Iris pigment epithelial cell (primary cell): ENCODE measurements around the gene ADCK1.
"Not testable (repeated sequence)": the region's sequence is repeated elsewhere in the genome, so short reads cannot be mapped to it uniquely, and the experiment has no call there.

Experiments used
- DNase-seq: peaks from one replicate; pipeline ENCODE4 v3.0.0-alpha.2; 2011; ENCODE audit warnings: low read depth

ADCK1 gene

DNA sequence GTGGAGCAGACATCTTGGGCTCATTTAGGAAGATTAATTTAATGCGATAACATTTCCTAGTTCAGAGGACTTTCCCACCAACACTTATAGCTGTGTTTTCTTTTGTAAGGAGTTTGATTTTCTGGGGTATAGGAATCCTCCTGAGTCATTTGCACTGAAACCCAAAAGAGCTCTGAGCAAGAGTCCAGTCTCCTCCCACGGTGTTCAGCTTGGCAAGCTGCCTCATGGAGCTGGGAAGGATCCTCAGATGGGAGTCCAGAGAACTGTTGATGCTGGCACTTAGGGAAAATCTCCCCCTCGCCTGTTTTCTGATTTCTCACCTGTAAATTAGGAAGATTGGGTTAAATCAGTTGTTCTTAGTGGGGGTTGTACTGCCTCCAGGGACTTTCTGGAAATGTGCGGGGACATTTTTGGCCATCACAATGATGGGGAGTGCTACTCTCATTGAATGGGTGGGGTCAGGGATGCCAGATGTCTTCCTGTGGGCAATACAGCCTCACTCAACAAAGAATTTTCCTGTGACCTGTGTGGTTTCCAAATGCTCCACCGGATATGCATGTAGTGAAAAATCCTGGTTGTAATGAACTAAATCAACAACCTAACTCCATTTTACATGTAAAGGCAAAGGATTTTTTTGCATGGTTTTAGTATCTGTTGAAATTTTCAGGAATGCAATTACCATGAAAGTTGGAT lies 150.6 kb downstream of the ADCK1 start:
- DNase-seq = no peak

DNA sequence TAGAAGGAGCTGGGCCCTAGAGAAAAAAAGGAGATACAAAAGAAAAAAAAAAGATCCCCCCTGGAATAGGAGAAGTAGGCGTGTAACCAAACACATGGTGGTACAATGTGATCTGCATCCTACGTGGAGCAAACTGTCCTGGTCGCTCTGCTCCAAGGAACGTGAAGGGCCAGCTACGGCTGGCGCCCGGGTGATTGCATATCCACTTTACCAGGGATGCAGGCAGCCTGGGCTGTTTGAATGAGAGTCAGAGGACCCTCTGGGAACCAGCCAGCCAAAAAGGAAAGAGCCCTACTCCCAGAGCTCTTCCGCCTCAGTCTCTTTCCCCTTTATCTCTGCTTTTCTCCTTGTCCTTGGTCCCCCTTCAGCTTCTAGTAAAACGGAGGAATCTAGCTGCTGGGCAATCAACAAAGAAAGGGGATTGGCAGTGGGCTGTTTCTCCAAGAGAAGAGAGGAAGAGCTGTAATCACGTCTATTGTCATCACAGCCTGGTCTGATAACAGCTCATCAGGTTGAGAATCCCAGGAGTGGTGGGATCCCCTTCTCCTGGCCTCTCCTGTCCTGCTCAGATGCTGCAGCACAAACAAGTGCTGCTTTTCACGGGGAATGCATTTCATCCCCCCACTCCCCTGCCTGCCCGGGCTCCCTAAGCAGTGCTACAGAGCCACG lies 156.0 kb downstream of the ADCK1 start:
- no peak for DNase-seq

DNA sequence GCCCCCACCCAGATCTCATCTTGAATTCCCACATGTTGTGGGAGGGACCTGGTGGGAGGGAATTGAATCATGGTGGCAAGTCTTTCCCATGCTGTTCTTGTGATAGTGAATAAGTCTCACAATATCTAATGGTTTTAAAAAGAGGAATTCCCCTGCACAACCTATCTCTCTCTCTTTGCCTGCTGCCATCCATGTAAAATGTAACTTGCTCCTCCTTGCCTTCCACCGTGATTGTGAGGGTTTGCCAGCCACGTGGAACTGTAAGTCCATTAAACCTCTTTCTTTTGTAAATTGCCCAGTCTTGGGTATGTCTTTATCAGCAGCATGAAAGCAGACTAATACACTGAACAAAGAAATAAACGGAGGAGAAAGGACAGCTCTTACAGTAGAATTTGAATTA lies 159.8 kb downstream of the ADCK1 start:
- not testable (repeated sequence) for DNase-seq

DNA sequence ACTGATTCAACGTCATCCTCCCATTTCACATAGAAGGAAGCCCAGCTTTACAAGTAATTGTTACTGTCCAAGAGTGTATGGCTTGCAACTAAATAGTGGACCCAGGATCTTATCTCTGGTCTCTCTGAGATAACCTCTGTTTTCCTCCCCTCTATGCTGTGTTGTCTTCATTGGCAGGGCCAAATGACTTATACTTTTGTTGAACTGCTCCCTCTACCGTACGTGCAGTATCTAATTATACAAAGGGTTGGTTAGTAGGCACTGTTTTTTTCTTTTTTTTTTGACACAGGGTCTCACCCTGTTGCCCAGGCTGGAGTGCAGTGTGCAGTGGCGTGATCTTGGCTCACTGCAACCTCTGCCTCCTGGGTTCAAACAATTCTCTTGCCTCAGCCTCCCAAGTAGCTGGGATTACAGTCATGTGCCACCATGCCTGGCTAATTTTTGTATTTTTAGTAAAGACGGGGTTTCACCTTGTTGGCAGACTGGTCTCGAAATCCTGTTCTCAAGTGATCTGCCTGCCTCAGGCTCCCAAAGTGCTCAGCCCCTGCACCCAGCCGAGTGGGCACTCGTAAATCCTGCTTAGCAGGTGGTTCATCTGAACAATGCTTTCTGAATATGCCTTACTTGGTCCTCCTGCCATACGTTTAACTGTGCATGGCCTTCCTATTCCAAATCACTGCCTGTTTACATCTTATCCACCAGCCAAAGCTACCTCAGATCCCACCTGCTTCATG lies 162.1 kb downstream of the ADCK1 start:
- DNase-seq = no peak

DNA sequence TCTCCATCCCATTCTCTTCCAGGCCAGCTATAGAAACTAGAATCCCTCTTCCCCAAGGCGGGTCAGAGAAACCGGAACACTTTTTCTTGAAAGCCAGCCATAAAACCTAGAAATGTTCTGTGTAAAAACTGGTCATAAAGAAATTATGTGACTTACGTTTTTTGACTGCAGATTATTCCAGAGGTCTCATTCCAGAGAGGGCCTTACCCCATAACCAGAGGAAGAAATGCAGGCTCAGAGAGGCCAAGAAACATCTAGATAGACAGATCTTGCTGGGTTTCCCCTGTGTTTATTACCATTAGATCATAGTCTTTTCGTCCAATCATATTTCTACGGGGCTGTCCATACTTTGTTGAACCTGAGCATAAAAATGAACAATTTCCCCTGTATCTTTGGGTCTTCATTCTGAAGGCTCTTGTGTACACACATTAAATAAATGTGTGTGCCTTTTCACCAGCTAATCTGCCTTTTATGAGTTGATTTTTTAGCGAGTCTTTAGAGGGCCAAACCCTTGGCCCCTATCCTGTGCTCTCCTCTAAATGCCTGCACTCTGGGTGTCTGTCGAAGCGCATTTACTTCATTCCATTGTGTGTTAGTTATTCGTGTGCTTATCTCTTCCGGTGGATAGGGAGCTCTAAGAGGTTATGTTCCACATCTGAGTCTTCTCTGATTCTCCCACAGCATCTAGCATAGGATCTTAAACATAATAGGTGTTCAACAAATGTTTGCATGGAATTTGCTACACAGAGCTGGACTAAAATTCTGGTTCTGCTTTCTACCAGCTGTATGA lies 163.0 kb downstream of the ADCK1 start:
- DNase-seq = no peak

DNA sequence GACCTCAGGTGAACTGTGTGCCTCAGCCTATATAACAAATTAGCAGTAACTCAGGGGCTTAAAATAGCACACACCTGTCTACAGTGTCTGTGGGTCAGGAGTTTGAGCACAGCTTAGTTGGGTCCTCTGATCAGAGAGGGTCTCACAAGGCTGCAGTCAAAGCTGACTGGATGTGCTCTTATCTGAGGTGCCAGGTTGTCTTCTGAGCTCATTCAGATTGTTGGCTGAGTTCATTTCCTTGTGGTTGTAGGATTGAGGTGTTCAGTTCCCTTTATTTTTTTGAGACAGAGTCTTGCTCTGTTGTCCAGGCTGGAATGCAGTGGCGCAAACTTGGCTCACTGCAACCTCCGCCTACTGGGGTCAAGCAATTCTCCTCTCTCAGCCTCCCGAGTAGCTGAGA lies 164.7 kb downstream of the ADCK1 start:
- DNase-seq = no peak

DNA sequence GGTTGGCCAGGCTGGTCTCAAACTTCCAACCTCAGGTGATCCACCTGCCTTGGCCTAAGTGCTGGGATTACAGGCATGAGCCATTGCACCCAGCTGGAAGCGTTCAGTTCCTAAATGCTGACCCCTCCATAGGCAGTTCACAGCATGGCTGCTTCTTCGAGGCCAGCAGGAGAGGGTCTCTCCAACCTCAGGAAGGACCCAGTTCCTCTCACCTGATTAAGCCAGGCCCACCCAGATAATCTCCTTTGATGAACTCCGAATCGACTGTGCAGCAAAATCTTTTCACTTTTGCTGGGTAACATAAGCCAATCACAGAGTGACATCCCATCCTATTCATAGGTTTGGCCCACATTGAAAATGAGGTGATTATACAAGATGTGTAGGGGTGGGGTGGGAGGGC lies 165.1 kb downstream of the ADCK1 start:
- DNase-seq = no peak

DNA sequence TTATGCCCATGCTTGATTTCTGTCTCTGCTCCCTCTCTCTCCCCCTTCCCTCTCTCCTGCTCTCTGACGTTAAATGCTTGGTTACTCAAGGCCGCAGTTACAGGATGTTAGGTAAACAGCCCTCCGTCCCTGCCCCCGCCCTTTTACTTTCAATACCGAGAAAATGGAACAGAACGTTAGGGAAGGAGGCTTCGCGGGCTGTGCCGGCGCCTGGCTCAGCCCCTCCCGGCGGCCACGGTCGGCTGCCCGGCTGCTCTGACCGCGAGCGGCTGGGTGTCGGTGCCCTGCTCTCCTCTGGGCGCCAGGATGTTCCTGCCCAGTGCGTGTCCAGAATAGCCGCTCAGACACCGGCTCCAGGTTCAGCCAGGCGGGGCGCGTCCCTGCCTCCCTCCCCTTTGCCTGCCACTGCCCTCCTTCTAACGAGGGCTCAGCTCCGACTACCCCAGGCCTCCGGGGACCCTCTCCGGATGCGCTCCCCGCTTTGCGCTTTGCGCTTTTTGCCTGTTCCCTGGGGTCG lies 166.1 kb downstream of the ADCK1 start:
- peak; percentile 47 for DNase-seq

DNA sequence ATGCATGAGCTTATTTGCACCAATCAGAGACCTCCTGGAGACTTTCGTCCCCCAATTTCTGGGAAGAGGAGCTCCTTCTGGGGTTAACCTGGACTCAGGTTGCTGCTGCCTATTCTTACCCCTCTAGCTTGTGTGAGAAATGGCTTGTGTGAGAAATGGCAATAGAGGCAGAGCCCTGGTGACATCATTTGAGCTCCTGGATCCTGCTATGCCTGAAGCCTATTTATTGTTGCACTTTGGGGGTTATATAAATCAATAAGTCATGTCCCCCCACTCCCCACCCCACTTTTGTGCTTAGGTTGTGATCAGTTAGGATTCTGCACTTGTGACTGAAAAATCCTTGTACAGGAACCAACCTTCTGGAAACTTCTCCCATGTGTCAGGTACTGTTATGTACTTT lies 167.2 kb downstream of the ADCK1 start:
- DNase-seq = no peak

DNA sequence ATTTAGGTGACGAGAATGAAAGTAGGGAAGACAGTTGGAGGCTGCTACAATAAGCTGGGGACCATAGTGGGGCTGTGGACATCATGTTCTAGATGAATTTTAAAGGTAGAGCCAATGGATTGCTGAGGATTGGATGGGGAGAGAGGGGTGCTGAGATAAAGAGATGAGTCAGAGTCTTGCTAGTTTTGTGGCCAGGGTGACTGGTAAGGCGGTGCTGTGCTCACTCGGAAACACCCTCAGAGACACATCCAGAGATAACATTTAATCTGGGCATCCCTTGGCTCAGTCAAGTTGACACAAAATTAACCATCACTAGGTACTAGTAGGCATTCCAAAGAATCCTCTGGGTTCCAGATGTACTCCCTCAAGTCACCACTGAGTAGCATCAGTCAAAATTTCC lies 170.7 kb downstream of the ADCK1 start:
- DNase-seq = no peak

DNA sequence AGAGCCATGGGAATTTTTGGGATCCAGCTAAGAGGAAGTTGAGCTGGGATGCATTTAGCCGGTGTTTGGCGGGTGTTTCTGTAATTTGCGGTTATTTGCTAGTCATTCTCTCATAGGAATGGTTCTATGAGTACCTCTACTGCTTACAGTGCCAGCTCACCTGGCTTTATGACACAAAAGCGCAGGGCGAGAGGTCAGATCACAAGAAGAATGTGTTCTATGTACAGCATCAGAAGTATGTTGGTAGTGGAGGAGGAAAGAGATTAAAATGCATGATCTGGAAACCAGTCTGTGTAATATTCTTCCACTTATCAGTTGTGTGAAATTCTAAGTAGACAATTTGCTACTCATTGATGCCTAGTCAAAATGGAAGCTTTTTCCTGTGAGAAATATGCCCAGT lies 173.3 kb downstream of the ADCK1 start:
- DNase-seq = no peak

DNA sequence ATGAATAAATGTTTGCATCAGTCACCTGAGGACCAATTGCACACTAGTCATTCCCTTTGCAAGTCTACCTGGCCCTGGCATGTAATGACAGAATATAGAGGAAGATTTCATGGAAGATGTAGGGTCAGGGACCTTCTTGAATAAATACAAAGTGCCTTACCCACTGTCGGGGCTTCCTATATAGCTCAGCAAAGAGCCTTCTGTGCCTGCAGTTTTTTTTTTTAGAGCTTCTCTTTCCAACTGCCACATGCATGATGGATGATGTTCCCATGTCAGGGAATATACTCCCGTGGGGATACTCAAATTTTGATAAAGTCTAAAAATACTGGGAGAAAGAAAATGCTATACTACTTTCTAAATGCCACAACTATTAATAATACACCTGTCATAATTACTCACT lies 176.7 kb downstream of the ADCK1 start:
- no peak for DNase-seq

DNA sequence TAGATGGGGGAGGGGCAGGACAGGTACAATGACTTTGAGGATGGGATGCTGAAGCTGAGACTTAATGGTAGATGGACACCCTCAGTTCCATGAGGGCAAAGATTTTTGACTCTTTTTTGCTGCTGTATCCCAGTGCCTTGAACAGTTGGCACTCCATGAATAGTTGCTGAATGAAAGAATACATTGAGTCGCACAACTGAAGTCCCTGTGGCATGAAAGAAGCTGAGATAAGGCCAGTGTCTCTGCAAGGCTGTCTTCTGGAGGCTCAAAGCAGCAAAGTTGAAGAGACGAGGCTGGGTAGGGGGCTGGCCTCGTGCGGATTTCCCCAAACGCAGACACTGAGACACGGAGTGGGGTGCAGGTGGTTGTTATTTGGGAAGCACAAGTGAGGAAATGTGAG lies 179.3 kb downstream of the ADCK1 start:
- DNase-seq = no peak

DNA sequence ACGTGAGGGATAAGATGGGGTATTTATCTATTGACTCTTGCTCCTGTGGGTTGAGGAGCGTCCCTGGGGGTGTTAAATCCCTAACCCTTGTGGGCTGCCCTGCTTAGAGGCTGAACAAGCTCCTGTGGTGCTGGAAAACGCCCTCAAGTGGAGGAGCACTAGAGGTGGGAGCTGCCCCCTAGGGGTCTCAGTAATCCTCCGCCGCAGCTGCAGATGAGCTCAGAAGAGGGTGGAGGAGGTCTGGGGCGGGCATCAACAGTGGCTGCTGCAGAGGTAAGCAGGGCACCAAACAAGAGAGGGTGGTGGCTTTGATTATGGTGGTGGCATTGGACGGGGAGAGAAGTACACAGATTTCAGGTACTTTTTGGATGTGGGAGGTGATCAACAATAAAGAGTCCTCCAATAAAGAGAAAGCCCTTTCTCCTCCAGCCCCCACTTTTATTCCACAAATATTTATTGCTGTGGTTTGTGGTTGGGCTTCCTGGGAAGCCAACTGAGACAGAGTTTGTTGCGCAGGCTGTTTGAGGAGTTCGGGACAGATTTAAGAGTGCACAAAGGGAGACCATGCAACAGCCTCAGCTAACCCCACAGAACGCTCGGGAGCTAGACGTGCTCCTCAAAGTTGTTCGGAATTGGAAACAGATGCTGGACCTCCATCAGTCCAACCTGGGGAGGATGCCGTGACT lies 179.9 kb downstream of the ADCK1 start:
- no peak for DNase-seq

DNA sequence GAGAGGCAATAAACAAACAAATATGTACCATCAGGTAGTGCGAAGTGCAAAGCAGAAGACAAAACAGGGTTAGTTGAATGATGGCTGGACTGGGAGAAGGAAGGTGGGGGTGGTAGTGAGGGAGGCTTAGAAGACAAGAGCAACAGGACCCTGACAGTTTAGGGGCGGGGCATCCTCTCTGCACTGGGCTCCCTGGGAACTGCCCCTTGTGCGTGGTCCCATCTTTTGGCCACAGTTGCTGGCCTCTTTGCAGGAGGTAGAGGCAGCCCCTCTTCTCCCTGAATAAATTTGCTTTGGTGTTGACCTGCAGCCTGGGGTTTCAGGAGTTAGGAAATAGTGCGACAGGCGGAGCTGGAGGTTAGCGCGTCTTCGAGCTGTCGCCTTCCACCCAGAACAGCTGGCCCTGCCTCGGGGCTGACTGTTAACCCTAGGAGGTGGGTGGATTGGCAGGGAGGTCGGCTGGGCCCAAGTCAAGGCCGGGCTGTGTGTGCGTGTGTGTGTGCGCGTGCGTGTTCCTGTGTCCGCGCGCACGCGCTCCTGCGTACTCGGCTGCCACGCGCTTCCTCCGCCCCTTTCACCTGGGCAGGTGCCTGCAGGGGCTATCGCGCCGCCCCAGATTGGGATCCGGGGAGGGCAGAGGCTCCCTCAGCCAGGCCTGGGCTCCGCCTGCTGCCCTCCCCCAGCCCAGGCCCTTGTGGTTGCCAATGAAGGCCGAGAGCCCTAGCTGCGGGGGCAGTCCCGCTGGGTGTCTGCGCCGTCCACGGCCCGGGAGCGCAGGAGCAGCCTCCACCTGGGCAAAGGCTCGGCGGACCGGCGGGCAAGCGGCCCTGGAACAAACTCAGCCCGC lies 180.8 kb downstream of the ADCK1 start:
- DNase-seq = no peak
